Tongue (tissue), 2 donors: Measurements from ENCODE around the gene EIF2B2. TPM values are rescaled to one million over a fixed set of nuclear protein-coding genes. Genes with fewer than 3 reads are reported as not detected.
A peak's percentile ranks its signal among the peaks of the same experiment; 100 is the strongest.

Source experiments
- DNase-seq: peaks from one replicate; pipeline ENCODE4 v3.0.0-alpha.2; 2015
- total RNA-seq: library from RNA; depleted of rRNA; stranded (reverse); fragments of >200 nt; gene quantifications from one replicate; pipeline ENCODE4 v1.2.3, GENCODE V29; 2014

Gene EIF2B2
- total RNA-seq, 1 donor from 2014 or later: 46.8 TPM

- peak; percentile 81 for DNase-seq
Observed at GRCh38 chr14:74974364-74975058, 28.2 kb upstream of the EIF2B2 start.

- peak; percentile 94 for DNase-seq
Observed at GRCh38 chr14:74975059-74975810, 27.5 kb upstream of the EIF2B2 start.

GRCh38 chr14:74976264-74977113 lies 26.2 kb upstream of the EIF2B2 start:
- no peak for DNase-seq

- DNase-seq: no peak
Observed at GRCh38 chr14:74977164-74977900, 25.4 kb upstream of the EIF2B2 start.

GRCh38 chr14:74977901-74978385 lies 24.8 kb upstream of the EIF2B2 start:
- DNase-seq: no peak

- DNase-seq: no peak
Observed at GRCh38 chr14:74978416-74978947, 24.2 kb upstream of the EIF2B2 start.

- no peak for DNase-seq
Observed at GRCh38 chr14:74979029-74979428, 23.7 kb upstream of the EIF2B2 start.

GRCh38 chr14:74979442-74980397 lies 23.0 kb upstream of the EIF2B2 start:
- peak; percentile 97 for DNase-seq

- DNase-seq: no peak
Observed at GRCh38 chr14:74980398-74980730, 22.4 kb upstream of the EIF2B2 start.

GRCh38 chr14:74980731-74981461 lies 21.8 kb upstream of the EIF2B2 start:
- DNase-seq: peak; percentile 82

- DNase-seq: no peak
Observed at GRCh38 chr14:74981462-74981782, 21.3 kb upstream of the EIF2B2 start.

- DNase-seq: no peak
Observed at GRCh38 chr14:74981833-74982232, 20.9 kb upstream of the EIF2B2 start.

GRCh38 chr14:74982661-74983060 lies 20.1 kb upstream of the EIF2B2 start:
- DNase-seq: no peak

GRCh38 chr14:74983343-74983742 lies 19.4 kb upstream of the EIF2B2 start:
- no peak for DNase-seq

- DNase-seq: peak; percentile 42
Observed at GRCh38 chr14:74984236-74985027, 18.3 kb upstream of the EIF2B2 start.

GRCh38 chr14:74985028-74985310 lies 17.8 kb upstream of the EIF2B2 start:
- DNase-seq: no peak

GRCh38 chr14:74985806-74986205 lies 16.9 kb upstream of the EIF2B2 start:
- DNase-seq: no peak

GRCh38 chr14:74988131-74988530 lies 14.6 kb upstream of the EIF2B2 start:
- peak; percentile 48 for DNase-seq

- no peak for DNase-seq
Observed at GRCh38 chr14:74988993-74989392, 13.7 kb upstream of the EIF2B2 start.
